GM12878 (cell line): ENCODE results near the gene AFF2. TPM values are rescaled to one million over a fixed set of nuclear protein-coding genes. Genes with fewer than 3 reads are reported as not detected.
A peak's percentile ranks its signal among the peaks of the same experiment; 100 is the strongest.

ENCODE experiments used
- CHD2 ChIP-seq: IDR thresholded peaks from 2 replicates; pipeline ENCODE4 v1.6.1; 2011; ENCODE audit warnings: low read depth, low read length, improper control_type of control experiment, borderline replicate concordance
- DPF2 ChIP-seq: fragments of 450-650 bp; IDR thresholded peaks from 2 replicates; pipeline ENCODE4 v1.6.1; 2017; ENCODE audit warnings: mild to moderate bottlenecking
- JUNB ChIP-seq: IDR thresholded peaks from 2 replicates; pipeline ENCODE4 v1.6.1; 2016; ENCODE audit warnings: antibody characterized with exemption, mild to moderate bottlenecking
- KDM1A ChIP-seq: fragments of 200-600 bp; sonication (generic); IDR thresholded peaks from 2 replicates; pipeline ENCODE4 v1.6.1; 2016; ENCODE audit warnings: borderline replicate concordance
- LARP7 ChIP-seq: fragments of 450-650 bp; IDR thresholded peaks from 2 replicates; pipeline ENCODE4 v1.6.1; 2017; ENCODE audit warnings: mild to moderate bottlenecking
- MYC ChIP-seq: IDR thresholded peaks from 2 replicates; pipeline ENCODE4 v1.6.1; 2011; ENCODE audit warnings: mild to moderate bottlenecking, low read length, moderate library complexity, inconsistent platforms; ENCODE audit not compliant: insufficient read depth, insufficient replicate concordance, insufficient read length, severe bottlenecking
- NR2C1 ChIP-seq: fragments of 450-650 bp; IDR thresholded peaks from 2 replicates; pipeline ENCODE4 v1.6.1; 2017; ENCODE audit warnings: antibody characterized with exemption, mild to moderate bottlenecking, moderate library complexity
- NR2F1 ChIP-seq: fragments of 450-650 bp; conservative IDR thresholded peaks from 2 replicates; pipeline ENCODE4 v1.6.1; 2017; ENCODE audit warnings: mild to moderate bottlenecking
- POU2F2 ChIP-seq: IDR thresholded peaks from 3 replicates; pipeline ENCODE4 v1.6.1; 2011; ENCODE audit warnings: low read depth, mild to moderate bottlenecking, low read length, borderline replicate concordance
- SREBF1 ChIP-seq: IDR thresholded peaks from 2 replicates; pipeline ENCODE4 v1.6.1; 2012; ENCODE audit warnings: mild to moderate bottlenecking, low read length
- TCF12 ChIP-seq: IDR thresholded peaks from 2 replicates; pipeline ENCODE4 v1.6.1; 2011; ENCODE audit warnings: low read depth, mild to moderate bottlenecking, low read length
- YBX1 ChIP-seq: fragments of 450-650 bp; IDR thresholded peaks from 2 replicates; pipeline ENCODE4 v1.6.1; 2016; ENCODE audit warnings: antibody characterized with exemption
- polyA plus RNA-seq, 11 experiments: library from polyadenylated mRNA; depleted of rRNA in 4 of 11; unstranded in 6 of 11; stranded (reverse) in 5 of 11; fragments of >200 nt; fragmentation: Nextera tagmentation in 4 of 11; fragmentation: Illumina TruSeq in 1 of 11; extraction: Ambion mirVana in 4 of 11; extraction: Trizol in 1 of 11; gene quantifications; 1 replicate in 1 of 11; 2 replicates in 10 of 11; pipeline versions ENCODE4 v1.2.1 to v1.2.3, GENCODE V29; 2011 to 2016; ENCODE audit warnings: inconsistent platforms in 2 of 11, missing spikeins in 2 of 11, low read depth in 1 of 11
- total RNA-seq, 4 experiments: library from RNA; depleted of rRNA in 3 of 4; stranded (reverse); fragments of >200 nt in 3 of 4; fragmentation: Illumina TruSeq in 1 of 4; extraction: Trizol in 1 of 4; gene quantifications; 2 replicates each; pipeline versions ENCODE4 v1.2.1 to v1.2.3, GENCODE V29; 2013 to 2021
- TF ChIP-seq, protein P1 (sequence below): fragments of 150-350 bp; IDR thresholded peaks from 2 replicates; pipeline ENCODE4 v1.6.1; 2014; ENCODE audit warnings: mild to moderate bottlenecking, low read depth, low read length
- TF ChIP-seq, protein P2 (sequence below): fragments of 150-350 bp; IDR thresholded peaks from 2 replicates; pipeline ENCODE4 v1.6.1; 2016; ENCODE audit warnings: low read depth, low read length
- TF ChIP-seq, protein P3 (sequence below): fragments of 450-650 bp; formaldehyde crosslinking; IDR thresholded peaks from 2 replicates; pipeline ENCODE4 v1.4.0; 2022; ENCODE audit warnings: mild to moderate bottlenecking, moderate library complexity
- TF ChIP-seq, protein P4 (sequence below): fragments of 450-650 bp; IDR thresholded peaks from 2 replicates; pipeline ENCODE4 v1.6.1; 2016; ENCODE audit warnings: mild to moderate bottlenecking, moderate library complexity, borderline replicate concordance
- TF ChIP-seq, protein P5 (sequence below): fragments of 450-650 bp; IDR thresholded peaks from 2 replicates; pipeline ENCODE4 v1.6.1; 2016; ENCODE audit warnings: mild to moderate bottlenecking
- TF ChIP-seq, protein P6 (sequence below): IDR thresholded peaks from 2 replicates; pipeline ENCODE4 v1.6.1; 2012; ENCODE audit warnings: low read depth, low read length, improper control_type of control experiment

AFF2 gene
- total and polyA plus RNA-seq, 10 of the 15 experiments (the other 5 are each of a cell fraction or from before 2014, with no cell fraction given), result under 0.01 to 0.03 TPM; not detected in 8

DNA sequence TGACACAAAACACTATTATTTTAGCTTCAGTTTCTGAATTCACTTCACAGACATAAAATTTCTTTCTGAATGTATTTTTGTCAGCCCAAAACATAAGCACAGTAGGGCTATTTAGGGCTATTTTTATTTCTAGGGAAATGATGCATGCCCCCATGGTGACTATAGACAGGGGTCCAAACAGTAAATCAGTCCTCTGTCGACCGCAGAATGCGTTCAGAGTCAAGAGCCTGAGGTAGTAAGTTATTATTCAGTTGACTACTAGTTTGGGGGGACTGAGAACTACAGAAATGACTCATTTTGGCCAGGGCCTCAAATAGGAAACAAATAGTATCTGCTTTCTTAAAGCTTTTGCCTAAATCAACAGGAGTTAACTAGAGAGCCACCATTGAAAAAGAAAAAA is 414.4 kb downstream of the AFF2 start (continued):
- TF ChIP-seq DPF2 (peak; percentile 64), CHD2 (no peak), LARP7 (no peak), YBX1 (no peak), SREBF1 (no peak), POU2F2 (0 out of 3 replicates have a peak, but pooled peaks have one; percentile 17), TCF12 (no peak), MYC (no peak), NR2F1 (0 out of 2 replicates have a peak, but pooled peaks have one; percentile 37), KDM1A (no peak), NR2C1 (no peak), JUNB (peak; percentile 91)
- TF ChIP-seq, protein P1, sequence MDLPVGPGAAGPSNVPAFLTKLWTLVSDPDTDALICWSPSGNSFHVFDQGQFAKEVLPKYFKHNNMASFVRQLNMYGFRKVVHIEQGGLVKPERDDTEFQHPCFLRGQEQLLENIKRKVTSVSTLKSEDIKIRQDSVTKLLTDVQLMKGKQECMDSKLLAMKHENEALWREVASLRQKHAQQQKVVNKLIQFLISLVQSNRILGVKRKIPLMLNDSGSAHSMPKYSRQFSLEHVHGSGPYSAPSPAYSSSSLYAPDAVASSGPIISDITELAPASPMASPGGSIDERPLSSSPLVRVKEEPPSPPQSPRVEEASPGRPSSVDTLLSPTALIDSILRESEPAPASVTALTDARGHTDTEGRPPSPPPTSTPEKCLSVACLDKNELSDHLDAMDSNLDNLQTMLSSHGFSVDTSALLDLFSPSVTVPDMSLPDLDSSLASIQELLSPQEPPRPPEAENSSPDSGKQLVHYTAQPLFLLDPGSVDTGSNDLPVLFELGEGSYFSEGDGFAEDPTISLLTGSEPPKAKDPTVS, result no peak
- TF ChIP-seq, protein P2, sequence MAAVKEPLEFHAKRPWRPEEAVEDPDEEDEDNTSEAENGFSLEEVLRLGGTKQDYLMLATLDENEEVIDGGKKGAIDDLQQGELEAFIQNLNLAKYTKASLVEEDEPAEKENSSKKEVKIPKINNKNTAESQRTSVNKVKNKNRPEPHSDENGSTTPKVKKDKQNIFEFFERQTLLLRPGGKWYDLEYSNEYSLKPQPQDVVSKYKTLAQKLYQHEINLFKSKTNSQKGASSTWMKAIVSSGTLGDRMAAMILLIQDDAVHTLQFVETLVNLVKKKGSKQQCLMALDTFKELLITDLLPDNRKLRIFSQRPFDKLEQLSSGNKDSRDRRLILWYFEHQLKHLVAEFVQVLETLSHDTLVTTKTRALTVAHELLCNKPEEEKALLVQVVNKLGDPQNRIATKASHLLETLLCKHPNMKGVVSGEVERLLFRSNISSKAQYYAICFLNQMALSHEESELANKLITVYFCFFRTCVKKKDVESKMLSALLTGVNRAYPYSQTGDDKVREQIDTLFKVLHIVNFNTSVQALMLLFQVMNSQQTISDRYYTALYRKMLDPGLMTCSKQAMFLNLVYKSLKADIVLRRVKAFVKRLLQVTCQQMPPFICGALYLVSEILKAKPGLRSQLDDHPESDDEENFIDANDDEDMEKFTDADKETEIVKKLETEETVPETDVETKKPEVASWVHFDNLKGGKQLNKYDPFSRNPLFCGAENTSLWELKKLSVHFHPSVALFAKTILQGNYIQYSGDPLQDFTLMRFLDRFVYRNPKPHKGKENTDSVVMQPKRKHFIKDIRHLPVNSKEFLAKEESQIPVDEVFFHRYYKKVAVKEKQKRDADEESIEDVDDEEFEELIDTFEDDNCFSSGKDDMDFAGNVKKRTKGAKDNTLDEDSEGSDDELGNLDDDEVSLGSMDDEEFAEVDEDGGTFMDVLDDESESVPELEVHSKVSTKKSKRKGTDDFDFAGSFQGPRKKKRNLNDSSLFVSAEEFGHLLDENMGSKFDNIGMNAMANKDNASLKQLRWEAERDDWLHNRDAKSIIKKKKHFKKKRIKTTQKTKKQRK, result no peak
- TF ChIP-seq, protein P3, sequence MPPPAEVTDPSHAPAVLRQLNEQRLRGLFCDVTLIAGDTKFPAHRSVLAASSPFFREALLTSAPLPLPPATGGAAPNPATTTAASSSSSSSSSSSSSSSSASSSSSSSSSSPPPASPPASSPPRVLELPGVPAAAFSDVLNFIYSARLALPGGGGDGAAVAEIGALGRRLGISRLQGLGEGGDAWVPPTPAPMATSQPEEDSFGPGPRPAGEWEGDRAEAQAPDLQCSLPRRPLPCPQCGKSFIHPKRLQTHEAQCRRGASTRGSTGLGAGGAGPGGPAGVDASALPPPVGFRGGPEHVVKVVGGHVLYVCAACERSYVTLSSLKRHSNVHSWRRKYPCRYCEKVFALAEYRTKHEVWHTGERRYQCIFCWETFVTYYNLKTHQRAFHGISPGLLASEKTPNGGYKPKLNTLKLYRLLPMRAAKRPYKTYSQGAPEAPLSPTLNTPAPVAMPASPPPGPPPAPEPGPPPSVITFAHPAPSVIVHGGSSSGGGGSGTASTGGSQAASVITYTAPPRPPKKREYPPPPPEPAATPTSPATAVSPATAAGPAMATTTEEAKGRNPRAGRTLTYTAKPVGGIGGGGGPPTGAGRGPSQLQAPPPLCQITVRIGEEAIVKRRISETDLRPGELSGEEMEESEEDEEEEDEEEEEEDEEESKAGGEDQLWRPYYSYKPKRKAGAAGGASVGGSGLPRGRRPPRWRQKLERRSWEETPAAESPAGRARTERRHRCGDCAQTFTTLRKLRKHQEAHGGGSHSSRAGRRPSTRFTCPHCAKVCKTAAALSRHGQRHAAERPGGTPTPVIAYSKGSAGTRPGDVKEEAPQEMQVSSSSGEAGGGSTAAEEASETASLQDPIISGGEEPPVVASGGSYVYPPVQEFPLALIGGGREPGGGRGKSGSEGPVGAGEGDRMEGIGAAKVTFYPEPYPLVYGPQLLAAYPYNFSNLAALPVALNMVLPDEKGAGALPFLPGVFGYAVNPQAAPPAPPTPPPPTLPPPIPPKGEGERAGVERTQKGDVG, result no peak
- TF ChIP-seq, protein P4, sequence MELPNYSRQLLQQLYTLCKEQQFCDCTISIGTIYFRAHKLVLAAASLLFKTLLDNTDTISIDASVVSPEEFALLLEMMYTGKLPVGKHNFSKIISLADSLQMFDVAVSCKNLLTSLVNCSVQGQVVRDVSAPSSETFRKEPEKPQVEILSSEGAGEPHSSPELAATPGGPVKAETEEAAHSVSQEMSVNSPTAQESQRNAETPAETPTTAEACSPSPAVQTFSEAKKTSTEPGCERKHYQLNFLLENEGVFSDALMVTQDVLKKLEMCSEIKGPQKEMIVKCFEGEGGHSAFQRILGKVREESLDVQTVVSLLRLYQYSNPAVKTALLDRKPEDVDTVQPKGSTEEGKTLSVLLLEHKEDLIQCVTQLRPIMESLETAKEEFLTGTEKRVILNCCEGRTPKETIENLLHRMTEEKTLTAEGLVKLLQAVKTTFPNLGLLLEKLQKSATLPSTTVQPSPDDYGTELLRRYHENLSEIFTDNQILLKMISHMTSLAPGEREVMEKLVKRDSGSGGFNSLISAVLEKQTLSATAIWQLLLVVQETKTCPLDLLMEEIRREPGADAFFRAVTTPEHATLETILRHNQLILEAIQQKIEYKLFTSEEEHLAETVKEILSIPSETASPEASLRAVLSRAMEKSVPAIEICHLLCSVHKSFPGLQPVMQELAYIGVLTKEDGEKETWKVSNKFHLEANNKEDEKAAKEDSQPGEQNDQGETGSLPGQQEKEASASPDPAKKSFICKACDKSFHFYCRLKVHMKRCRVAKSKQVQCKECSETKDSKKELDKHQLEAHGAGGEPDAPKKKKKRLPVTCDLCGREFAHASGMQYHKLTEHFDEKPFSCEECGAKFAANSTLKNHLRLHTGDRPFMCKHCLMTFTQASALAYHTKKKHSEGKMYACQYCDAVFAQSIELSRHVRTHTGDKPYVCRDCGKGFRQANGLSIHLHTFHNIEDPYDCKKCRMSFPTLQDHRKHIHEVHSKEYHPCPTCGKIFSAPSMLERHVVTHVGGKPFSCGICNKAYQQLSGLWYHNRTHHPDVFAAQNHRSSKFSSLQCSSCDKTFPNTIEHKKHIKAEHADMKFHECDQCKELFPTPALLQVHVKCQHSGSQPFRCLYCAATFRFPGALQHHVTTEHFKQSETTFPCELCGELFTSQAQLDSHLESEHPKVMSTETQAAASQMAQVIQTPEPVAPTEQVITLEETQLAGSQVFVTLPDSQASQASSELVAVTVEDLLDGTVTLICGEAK, result no peak
- TF ChIP-seq, protein P5, sequence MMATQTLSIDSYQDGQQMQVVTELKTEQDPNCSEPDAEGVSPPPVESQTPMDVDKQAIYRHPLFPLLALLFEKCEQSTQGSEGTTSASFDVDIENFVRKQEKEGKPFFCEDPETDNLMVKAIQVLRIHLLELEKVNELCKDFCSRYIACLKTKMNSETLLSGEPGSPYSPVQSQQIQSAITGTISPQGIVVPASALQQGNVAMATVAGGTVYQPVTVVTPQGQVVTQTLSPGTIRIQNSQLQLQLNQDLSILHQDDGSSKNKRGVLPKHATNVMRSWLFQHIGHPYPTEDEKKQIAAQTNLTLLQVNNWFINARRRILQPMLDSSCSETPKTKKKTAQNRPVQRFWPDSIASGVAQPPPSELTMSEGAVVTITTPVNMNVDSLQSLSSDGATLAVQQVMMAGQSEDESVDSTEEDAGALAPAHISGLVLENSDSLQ, result no peak
- TF ChIP-seq, protein P6, sequence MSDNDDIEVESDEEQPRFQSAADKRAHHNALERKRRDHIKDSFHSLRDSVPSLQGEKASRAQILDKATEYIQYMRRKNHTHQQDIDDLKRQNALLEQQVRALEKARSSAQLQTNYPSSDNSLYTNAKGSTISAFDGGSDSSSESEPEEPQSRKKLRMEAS, result no peak
